ENCODE results near the gene ASCC2.
"Not testable (repeated sequence)": the region's sequence is repeated elsewhere in the genome, so short reads cannot be mapped to it uniquely, and the experiment has no call there.

Gene ASCC2

GRCh38 chr22:29837741-29838598, at the start of gene ASCC2:
Gene ASCC2 (minus strand): TSS chr22:29838274. CDS start chr22:29832325, 5,949 bp downstream.
- DNase-seq (ENCODE audit: low read depth), result peak; percentile 98

GRCh38 chr22:29887358-29887757, 49.3 kb upstream of the ASCC2 start:
- no peak for DNase-seq (ENCODE audit: low read depth)

GRCh38 chr22:29886596-29886995, 48.5 kb upstream of the ASCC2 start:
- no peak for DNase-seq (ENCODE audit: low read depth)

- DNase-seq (ENCODE audit: low read depth), result no peak
Observed at GRCh38 chr22:29885610-29886009, 47.5 kb upstream of the ASCC2 start.

- DNase-seq (ENCODE audit: low read depth), result no peak
Observed at GRCh38 chr22:29883775-29884097, 45.7 kb upstream of the ASCC2 start.

GRCh38 chr22:29883045-29883774, 45.1 kb upstream of the ASCC2 start, which contains the start of gene MTMR3:
Gene MTMR3 (plus strand): TSS chr22:29883174. CDS start chr22:29971060, 87,886 bp downstream.
- peak; percentile 90 for DNase-seq (ENCODE audit: low read depth)

- no peak for DNase-seq (ENCODE audit: low read depth)
Observed at GRCh38 chr22:29882716-29883044, 44.6 kb upstream of the ASCC2 start.

GRCh38 chr22:29879753-29880152, 41.7 kb upstream of the ASCC2 start:
- no peak for DNase-seq (ENCODE audit: low read depth)

GRCh38 chr22:29877620-29878019, 39.5 kb upstream of the ASCC2 start:
- DNase-seq (ENCODE audit: low read depth), result no peak

- no peak for DNase-seq (ENCODE audit: low read depth)
Observed at GRCh38 chr22:29873943-29874342, 35.9 kb upstream of the ASCC2 start.

- no peak for DNase-seq (ENCODE audit: low read depth)
Observed at GRCh38 chr22:29872989-29873388, 34.9 kb upstream of the ASCC2 start.

GRCh38 chr22:29872144-29872893, 34.2 kb upstream of the ASCC2 start:
- DNase-seq (ENCODE audit: low read depth), result no peak

- no peak for DNase-seq (ENCODE audit: low read depth)
Observed at GRCh38 chr22:29871684-29872083, 33.6 kb upstream of the ASCC2 start.

- no peak for DNase-seq (ENCODE audit: low read depth)
Observed at GRCh38 chr22:29870574-29870973, 32.5 kb upstream of the ASCC2 start.

- no peak for DNase-seq (ENCODE audit: low read depth)
Observed at GRCh38 chr22:29867851-29868250, 29.8 kb upstream of the ASCC2 start.

GRCh38 chr22:29867260-29867659, 29.2 kb upstream of the ASCC2 start:
- no peak for DNase-seq (ENCODE audit: low read depth)

- DNase-seq (ENCODE audit: low read depth), result not testable (repeated sequence)
Observed at GRCh38 chr22:29865572-29865971, 27.5 kb upstream of the ASCC2 start.

GRCh38 chr22:29861672-29862297, 23.7 kb upstream of the ASCC2 start:
- no peak for DNase-seq (ENCODE audit: low read depth)

- no peak for DNase-seq (ENCODE audit: low read depth)
Observed at GRCh38 chr22:29860006-29860766, 22.1 kb upstream of the ASCC2 start.

- not testable (repeated sequence) for DNase-seq (ENCODE audit: low read depth)
Observed at GRCh38 chr22:29859030-29859429, 21.0 kb upstream of the ASCC2 start.

- DNase-seq (ENCODE audit: low read depth), result no peak
Observed at GRCh38 chr22:29856496-29856895, 18.4 kb upstream of the ASCC2 start.

Data from stimulated activated CD8-positive, alpha-beta memory T cell treated with anti-CD3 and anti-CD28 coated beads, Interleukin-12 subunit alpha, Interleukin-12 subunit beta, amount 100 ng/mL, for 4 hours (primary cell).